SJSA1 (cell line): ENCODE measurements around the gene RASSF4. TPM values are rescaled to one million over a fixed set of nuclear protein-coding genes. Genes with fewer than 3 reads are reported as not detected.
A peak's percentile ranks its signal among the peaks of the same experiment; 100 is the strongest.

Source experiments
- DNase-seq, 2 experiments: peaks; one replicate each; pipeline ENCODE4 v3.0.0-alpha.2; 2015 to 2020; ENCODE audit warnings: low spot score in 2 of 2, low read depth in 1 of 2
- H3K27ac ChIP-seq: fragments of 250-450 bp; sonication (Bioruptor Pico); 2 replicates; pipeline ENCODE4 v1.5.1; 2020; ENCODE audit warnings: mild to moderate bottlenecking, moderate library complexity
- H3K27me3 ChIP-seq: fragments of 250-450 bp; sonication (Bioruptor Pico); replicated peaks from 2 replicates; pipeline ENCODE4 v1.5.1; 2020; ENCODE audit warnings: mild to moderate bottlenecking, moderate library complexity
- H3K36me3 ChIP-seq: fragments of 250-450 bp; sonication (Bioruptor Pico); 2 replicates; pipeline ENCODE4 v1.5.1; 2020; ENCODE audit warnings: mild to moderate bottlenecking
- H3K4me1 ChIP-seq: fragments of 250-450 bp; sonication (Bioruptor Pico); replicated peaks from 2 replicates; pipeline ENCODE4 v1.6.1; 2021; ENCODE audit warnings: mild to moderate bottlenecking
- H3K4me3 ChIP-seq: fragments of 250-450 bp; sonication (Bioruptor Pico); 2 replicates; pipeline ENCODE4 v1.5.1; 2020; ENCODE audit warnings: mild to moderate bottlenecking
- H3K9me3 ChIP-seq: fragments of 250-450 bp; sonication (Bioruptor Pico); replicated peaks from 2 replicates; pipeline ENCODE4 v1.5.1; 2020; ENCODE audit warnings: mild to moderate bottlenecking
- total RNA-seq: library from RNA; depleted of rRNA; stranded (reverse); fragments of >200 nt; shearing (Covaris generic); gene quantifications from 2 replicates; pipeline ENCODE4 v1.2.3, GENCODE V29; 2014

RASSF4 gene
- total RNA-seq, 1 experiment from 2014 or later, result 19.7 TPM

GRCh38 chr10:44956717-44957706 lies 2.6 kb upstream of the RASSF4 start:
- Histone ChIP-seq H3K9me3 (no peaks in the 10 kb centered on the region), H3K4me3 (no peak overlapping the region), H3K27me3 (no peaks in the 10 kb centered on the region), H3K36me3 (peaks cover 12% of the 10 kb centered on the region), H3K27ac (peak overlapping the region; percentile 68), H3K4me1 (peaks cover 78% of the 10 kb centered on the region)
- peak; percentile 40 to 81 for DNase-seq

GRCh38 chr10:44958196-44958897 lies 1.3 kb upstream of the RASSF4 start:
- peak overlapping the region; percentile 80 for H3K4me3 ChIP-seq
- H3K27ac ChIP-seq, result peak overlapping the region; percentile 68
- no peaks in the 10 kb centered on the region for H3K9me3 ChIP-seq
- peaks cover 71% of the 10 kb centered on the region for H3K4me1 ChIP-seq
- H3K27me3 ChIP-seq, result no peaks in the 10 kb centered on the region
- DNase-seq, result peak; percentile 45 to 50
- H3K36me3 ChIP-seq, result peaks cover 12% of the 10 kb centered on the region

GRCh38 chr10:44958898-44959246 lies 730 bp upstream of the RASSF4 start:
- no peaks in the 10 kb centered on the region for H3K27me3 ChIP-seq
- no peak for DNase-seq
- H3K36me3 ChIP-seq, result peaks cover 10% of the 10 kb centered on the region
- peak overlapping the region; percentile 75 for H3K27ac ChIP-seq
- peaks cover 71% of the 10 kb centered on the region for H3K4me1 ChIP-seq
- H3K4me3 ChIP-seq, result peak overlapping the region; percentile 80
- no peaks in the 10 kb centered on the region for H3K9me3 ChIP-seq

GRCh38 chr10:44960088-44960460 lies 472 bp downstream of the RASSF4 start:
- DNase-seq, result peak in 1 of 2 experiments; percentile 31
- peak overlapping the region; percentile 80 for H3K4me3 ChIP-seq
- H3K36me3 ChIP-seq, result peaks cover 6% of the 10 kb centered on the region; the same call in 1 of the 2 replicates
- H3K4me1 ChIP-seq, result peaks cover 74% of the 10 kb centered on the region
- no peak overlapping the region for H3K27ac ChIP-seq
- H3K9me3 ChIP-seq, result no peaks in the 10 kb centered on the region
- H3K27me3 ChIP-seq, result no peaks in the 10 kb centered on the region

GRCh38 chr10:44960482-44961229 lies 1.1 kb downstream of the RASSF4 start:
- peak in 1 of 2 experiments; percentile 17 for DNase-seq
- Histone ChIP-seq H3K9me3 (no peaks in the 10 kb centered on the region), H3K36me3 (peaks cover under 1% of the 10 kb centered on the region; the same call in 1 of the 2 replicates), H3K4me3 (peak overlapping the region; percentile 80), H3K27me3 (no peaks in the 10 kb centered on the region), H3K4me1 (peaks cover 74% of the 10 kb centered on the region), H3K27ac (no peak overlapping the region)

- DNase-seq, result peak in 1 of 2 experiments; percentile 27
- no peak overlapping the region for H3K27ac ChIP-seq
- H3K27me3 ChIP-seq, result no peaks in the 10 kb centered on the region
- H3K36me3 ChIP-seq, result no peaks in the 10 kb centered on the region; the same call in 1 of the 2 replicates
- no peaks in the 10 kb centered on the region for H3K9me3 ChIP-seq
- peaks cover 74% of the 10 kb centered on the region for H3K4me1 ChIP-seq
- H3K4me3 ChIP-seq, result no peak overlapping the region
Measured at GRCh38 chr10:44961230-44961571, 1.6 kb downstream of the RASSF4 start.

- peak in 1 of 2 experiments; percentile 24 for DNase-seq
- H3K36me3 ChIP-seq, result no peaks in the 10 kb centered on the region; the same call in 1 of the 2 replicates
- no peak overlapping the region for H3K27ac ChIP-seq
- no peaks in the 10 kb centered on the region for H3K27me3 ChIP-seq
- H3K4me1 ChIP-seq, result peaks cover 74% of the 10 kb centered on the region
- no peak overlapping the region for H3K4me3 ChIP-seq
- no peaks in the 10 kb centered on the region for H3K9me3 ChIP-seq
Measured at GRCh38 chr10:44961931-44962750, 2.5 kb downstream of the RASSF4 start.

GRCh38 chr10:44962870-44963738 lies 3.5 kb downstream of the RASSF4 start:
- no peaks in the 10 kb centered on the region for H3K27me3 ChIP-seq
- peaks cover 71% of the 10 kb centered on the region for H3K4me1 ChIP-seq
- H3K27ac ChIP-seq, result peak overlapping the region; percentile 63

GRCh38 chr10:44963772-44964633 lies 4.4 kb downstream of the RASSF4 start:
- H3K27ac ChIP-seq, result peak overlapping the region; percentile 63
- DNase-seq, result peak; percentile 96
- H3K4me3 ChIP-seq, result no peak overlapping the region

More at GRCh38 chr10:44962870-44963738, 3.5 kb downstream of the RASSF4 start:
- H3K4me3 ChIP-seq, result no peak overlapping the region
- no peaks in the 10 kb centered on the region; the same call in 1 of the 2 replicates for H3K36me3 ChIP-seq
- no peaks in the 10 kb centered on the region for H3K9me3 ChIP-seq
- peak in 1 of 2 experiments; percentile 41 for DNase-seq

GRCh38 chr10:44965104-44965503 lies 5.5 kb downstream of the RASSF4 start:
- peak overlapping the region; percentile 48 for H3K27ac ChIP-seq
- H3K4me1 ChIP-seq, result peaks cover 59% of the 10 kb centered on the region
- no peak overlapping the region for H3K4me3 ChIP-seq
- DNase-seq, result no peak
- no peaks in the 10 kb centered on the region for H3K9me3 ChIP-seq
- H3K27me3 ChIP-seq, result no peaks in the 10 kb centered on the region
- H3K36me3 ChIP-seq, result peaks cover 3% of the 10 kb centered on the region

More at GRCh38 chr10:44963772-44964633, 4.4 kb downstream of the RASSF4 start:
- Histone ChIP-seq H3K4me1 (peaks cover 64% of the 10 kb centered on the region), H3K9me3 (no peaks in the 10 kb centered on the region), H3K27me3 (no peaks in the 10 kb centered on the region), H3K36me3 (no peaks in the 10 kb centered on the region; the same call in 1 of the 2 replicates)

GRCh38 chr10:44965651-44966097 lies 6.1 kb downstream of the RASSF4 start:
- peak overlapping the region; percentile 48; the same call in 1 of the 2 replicates for H3K27ac ChIP-seq
- H3K9me3 ChIP-seq, result no peaks in the 10 kb centered on the region
- H3K4me3 ChIP-seq, result no peak overlapping the region
- DNase-seq, result peak in 1 of 2 experiments; percentile 33
- H3K36me3 ChIP-seq, result peaks cover 9% of the 10 kb centered on the region
- peaks cover 53% of the 10 kb centered on the region for H3K4me1 ChIP-seq
- no peaks in the 10 kb centered on the region for H3K27me3 ChIP-seq
